ENCODE data around the gene LMOD3. TPM values are rescaled to one million over a fixed set of nuclear protein-coding genes. Genes with fewer than 3 reads are reported as not detected.

Gene LMOD3
- total RNA-seq, 4 donors from 2014 or later: not detected

- TF ChIP-seq CTCF (IDR thresholded peaks at IDR 0.05): no peak
Measured at GRCh38 chr3:69096299-69096698, 26.1 kb downstream of the LMOD3 start.

GRCh38 chr3:69095636-69096035 is 26.8 kb downstream of the LMOD3 start:
- TF ChIP-seq CTCF (IDR thresholded peaks at IDR 0.05): no peak
- no peak for DNase-seq (ENCODE audit: low spot score)
- ATAC-seq (ENCODE audit: low FRiP score): no peak

More at GRCh38 chr3:69096299-69096698, 26.1 kb downstream of the LMOD3 start:
- DNase-seq (ENCODE audit: low spot score): no peak
- ATAC-seq (ENCODE audit: low FRiP score): no peak

GRCh38 chr3:69094467-69095205 is 27.8 kb downstream of the LMOD3 start:
- no peak for ATAC-seq (ENCODE audit: low FRiP score)
- no peak for TF ChIP-seq CTCF (IDR thresholded peaks at IDR 0.05)
- no peak for DNase-seq (ENCODE audit: low spot score)

- DNase-seq (ENCODE audit: low spot score) (no peak), ATAC-seq (ENCODE audit: low FRiP score) (no peak)
- TF ChIP-seq CTCF (IDR thresholded peaks at IDR 0.05): no peak
Measured at GRCh38 chr3:69092030-69092516, 30.3 kb downstream of the LMOD3 start.

- ATAC-seq (ENCODE audit: low FRiP score) (no peak), DNase-seq (ENCODE audit: low spot score) (no peak)
- TF ChIP-seq CTCF (IDR thresholded peaks at IDR 0.05): no peak
Measured at GRCh38 chr3:69091389-69092029, 30.9 kb downstream of the LMOD3 start.

- TF ChIP-seq CTCF (IDR thresholded peaks at IDR 0.05): no peak
- no peak for DNase-seq (ENCODE audit: low spot score)
- peak; percentile 48 for ATAC-seq (ENCODE audit: low FRiP score)
Measured at GRCh38 chr3:69090021-69090420, 32.4 kb downstream of the LMOD3 start.

- TF ChIP-seq CTCF (IDR thresholded peaks at IDR 0.05): no peak
- ATAC-seq (ENCODE audit: low FRiP score): no peak
- no peak for DNase-seq (ENCODE audit: low spot score)
Measured at GRCh38 chr3:69088063-69088462, 34.3 kb downstream of the LMOD3 start.

Data from omental fat pad (tissue), 4 donors.